Heart left ventricle (tissue), 16 donors: ENCODE measurements around the gene EOLA1. TPM values are rescaled to one million over a fixed set of nuclear protein-coding genes. Genes with fewer than 3 reads are reported as not detected.
A peak's percentile ranks its signal among the peaks of the same experiment; 100 is the strongest.
"Not testable (repeated sequence)": the region's sequence is repeated elsewhere in the genome, so short reads cannot be mapped to it uniquely, and the experiment has no call there.

Experiments
- ATAC-seq, 4 donors: fragments of 200-7000 bp; cut with Tn5 transposase; one replicate each; pipeline ENCODE4 v1.9.1; 2020 to 2022; ENCODE audit warnings: moderate library complexity in 4 of 4, mild to moderate bottlenecking in 3 of 4, moderate number of reproducible peaks in 1 of 4
- DNase-seq, 5 donors: peaks; one replicate each; pipeline ENCODE4 v3.0.0-alpha.2; 2020
- H3K27ac ChIP-seq, 12 donors: fragments of 200-600 bp; sonication (generic) in 4 of 12; one replicate each; pipeline versions ENCODE4 v1.5.0 to v1.8.0; 2016 to 2022; ENCODE audit warnings: mild to moderate bottlenecking in 2 of 12
- H3K27me3 ChIP-seq, 9 donors: fragments of 200-600 bp; sonication (generic) in 2 of 9; one replicate each; pipeline versions ENCODE4 v1.5.1 to v1.8.0; 2016 to 2022; ENCODE audit warnings: mild to moderate bottlenecking in 3 of 9
- H3K36me3 ChIP-seq, 9 donors: fragments of 200-600 bp; sonication (generic) in 2 of 9; one replicate each; pipeline versions ENCODE4 v1.5.0 to v1.8.0; 2018 to 2022; ENCODE audit warnings: mild to moderate bottlenecking in 2 of 9
- H3K4me1 ChIP-seq, 12 donors: fragments of 200-600 bp; sonication (generic) in 4 of 12; one replicate each; pipeline versions ENCODE4 v1.5.0 to v1.8.0; 2016 to 2022; ENCODE audit warnings: mild to moderate bottlenecking in 3 of 12
- H3K4me3 ChIP-seq, 12 donors: fragments of 200-600 bp; sonication (generic) in 4 of 12; one replicate each; pipeline versions ENCODE4 v1.5.0 to v1.8.0; 2017 to 2022; ENCODE audit warnings: mild to moderate bottlenecking in 9 of 12, moderate library complexity in 4 of 12
- H3K9me3 ChIP-seq, 12 donors: fragments of 200-600 bp; sonication (generic) in 4 of 12; one replicate each; pipeline versions ENCODE4 v1.5.0 to v1.8.0; 2016 to 2022; ENCODE audit warnings: mild to moderate bottlenecking in 1 of 12
- POLR2A ChIP-seq, 2 donors: fragments of 450-650 bp; IDR thresholded peaks; one replicate each; pipeline ENCODE4 v1.6.1; 2017; ENCODE audit warnings: antibody characterized with exemption in 2 of 2, mild to moderate bottlenecking in 2 of 2, moderate library complexity in 2 of 2
- WGBS, 4 donors: extraction: QIAGEN DNeasy Blood & Tissue Kit in 2 of 4; methylation state at CpG; one replicate each; pipeline versions ENCODE4 v1.1.5 to v1.1.7; 2013 to 2018; 5-methylcytosine and 5-hydroxymethylcytosine counted together
- intact Hi-C, 10 donors: fragments of 100-400 bp; cut with DNase I; formaldehyde crosslinking; loops; one replicate each; pipeline versions ENCODE4 v1.11.1 to v1.14.2; 2022
- polyA plus RNA-seq, 2 donors: library from polyadenylated mRNA; stranded (reverse); fragments of 200-250 nt; gene quantifications; one replicate each; pipeline ENCODE4 v1.2.3, GENCODE V29; 2013
- total RNA-seq, 9 donors: library from RNA; depleted of rRNA in 2 of 9; stranded (reverse); fragments of >200 nt in 2 of 9; fragmentation: NEBNext Ultra II Directional in 3 of 9; extraction: Animal tissue kit (Norgen Biotek cat#: 25700) in 3 of 9; gene quantifications; one replicate each; pipeline versions ENCODE4 v1.1.0 to v1.2.4, GENCODE V29; 2016 to 2023
- TF ChIP-seq, protein P1 (sequence below), 12 donors: fragments of 200-600 bp; sonication (generic) in 4 of 12; IDR thresholded peaks; one replicate each; pipeline versions ENCODE4 v1.5.0 to v1.8.0; 2018 to 2022; ENCODE audit warnings: antibody characterized with exemption in 12 of 12, mild to moderate bottlenecking in 5 of 12
- donor health status: ischemic (EF 13 %, LVEDD 7.1; RV severe dilation, severe dysfunction).
- donor health status: healthy with polysubstance abuse.
- donor health status: DM: no; HTN: yes; CAD: no.
- donor health status: DM: no; HTN: no; CAD: no.
- donor health status: ischemic (EF 25% LVEDD 6.9; RV normal size, moderate dysfunction).
- donor health status: ischemic (EF 25% LVEDD 5.7; RV mildly dilated, moderate dysfunction).
- donor health status: healthy.
- donor health status: DM: yes; HTN: yes; CAD: no.
- donor health status: ischemic (EF 35%, LVEDD 5.7; RV mildly dilated, moderate dysfunction).
- donor health status: nonischemic (EF 11% LVEDD 7.7; RV severe dilation, severe dysfunction).
- donor health status: DM: yes; HTN: yes; CAD: no.
- donor health status: PGD.
- donor health status: ischemic (EF 29% LVEDD 5.4; RV normal size, mild dysfunction).
- donor health status: nonischemic (EF 23%, LVEDD 6.1; RV moderate dilation, normal function).

EOLA1 gene
- total and polyA plus RNA-seq, 11 donors: 15.8 to 45.6 (median 25.3) TPM

DNA sequence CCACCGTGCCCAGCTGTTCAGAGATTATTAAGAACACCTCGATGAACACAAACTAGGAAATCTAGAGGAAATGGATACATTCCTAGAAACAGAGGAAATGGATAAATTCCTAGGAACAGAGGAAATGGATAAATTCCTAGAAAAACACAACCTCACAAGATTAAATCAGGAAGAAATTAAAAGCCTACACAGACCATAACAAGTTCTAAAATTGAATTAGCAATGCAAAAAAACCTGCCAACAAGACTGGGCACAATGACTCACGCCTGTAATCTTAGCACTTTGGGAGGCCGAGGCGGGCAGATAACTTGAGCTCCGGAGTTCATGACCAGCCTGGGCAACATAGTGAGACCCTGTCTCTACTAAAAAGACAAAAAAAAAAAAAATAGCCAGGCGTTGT lies 22.6 kb upstream of the EOLA1 start:
- H3K4me3 ChIP-seq: no peak overlapping the region
- TF ChIP-seq, protein P1, sequence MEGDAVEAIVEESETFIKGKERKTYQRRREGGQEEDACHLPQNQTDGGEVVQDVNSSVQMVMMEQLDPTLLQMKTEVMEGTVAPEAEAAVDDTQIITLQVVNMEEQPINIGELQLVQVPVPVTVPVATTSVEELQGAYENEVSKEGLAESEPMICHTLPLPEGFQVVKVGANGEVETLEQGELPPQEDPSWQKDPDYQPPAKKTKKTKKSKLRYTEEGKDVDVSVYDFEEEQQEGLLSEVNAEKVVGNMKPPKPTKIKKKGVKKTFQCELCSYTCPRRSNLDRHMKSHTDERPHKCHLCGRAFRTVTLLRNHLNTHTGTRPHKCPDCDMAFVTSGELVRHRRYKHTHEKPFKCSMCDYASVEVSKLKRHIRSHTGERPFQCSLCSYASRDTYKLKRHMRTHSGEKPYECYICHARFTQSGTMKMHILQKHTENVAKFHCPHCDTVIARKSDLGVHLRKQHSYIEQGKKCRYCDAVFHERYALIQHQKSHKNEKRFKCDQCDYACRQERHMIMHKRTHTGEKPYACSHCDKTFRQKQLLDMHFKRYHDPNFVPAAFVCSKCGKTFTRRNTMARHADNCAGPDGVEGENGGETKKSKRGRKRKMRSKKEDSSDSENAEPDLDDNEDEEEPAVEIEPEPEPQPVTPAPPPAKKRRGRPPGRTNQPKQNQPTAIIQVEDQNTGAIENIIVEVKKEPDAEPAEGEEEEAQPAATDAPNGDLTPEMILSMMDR (IDR thresholded peaks at IDR 0.05): no peak
- TF ChIP-seq POLR2A (IDR thresholded peaks at IDR 0.05): no peak
- H3K4me1 ChIP-seq: peaks cover 0 to 14% (median 0%) of the 10 kb centered on the region in 12 donors
- no peaks in the 10 kb centered on the region for H3K36me3 ChIP-seq
- no peak for ATAC-seq
- intact Hi-C loops: no loop called here
- no peak overlapping the region for H3K27ac ChIP-seq
- WGBS, 4 donors: 55 to 65% (median 61%) methylated on average over 7 of the region's 7 CpGs
- H3K27me3 ChIP-seq: peaks cover 0 to 4% (median 0%) of the 10 kb centered on the region in 9 donors
- no peaks in the 10 kb centered on the region for H3K9me3 ChIP-seq
- no peak for DNase-seq

DNA sequence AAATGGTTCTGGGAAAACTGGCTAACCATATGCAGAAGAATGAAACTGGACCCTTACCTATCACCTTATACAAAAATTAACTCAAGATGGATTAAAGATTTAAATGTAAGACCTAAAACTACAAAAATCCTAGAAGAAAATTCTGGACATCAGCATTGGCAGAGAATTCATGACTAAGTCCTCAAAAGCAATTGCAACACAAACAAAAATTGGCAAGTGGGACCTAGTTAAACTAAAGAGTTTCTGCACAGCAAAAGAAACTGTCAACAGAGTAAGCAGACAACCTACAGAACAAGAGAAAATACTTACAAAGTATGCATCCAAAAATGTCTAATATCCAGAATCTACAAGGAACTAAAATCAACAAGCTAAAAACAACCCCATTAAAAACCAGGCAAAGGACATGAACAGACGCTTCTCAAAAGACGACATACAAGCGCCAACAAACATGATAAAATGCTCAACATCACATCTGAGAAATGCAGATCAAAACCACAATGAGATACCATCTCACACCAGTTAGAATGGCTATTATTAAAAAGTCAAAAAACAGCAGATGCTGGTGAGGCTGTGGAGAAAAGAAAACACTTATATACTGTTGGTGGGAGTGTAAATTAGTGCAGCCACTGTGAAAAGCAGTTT lies 20.1 kb upstream of the EOLA1 start:
- H3K36me3 ChIP-seq, H3K4me1 ChIP-seq, ATAC-seq, H3K4me3 ChIP-seq, DNase-seq, intact Hi-C loops, H3K9me3 ChIP-seq, H3K27me3 ChIP-seq, H3K27ac ChIP-seq: not testable (repeated sequence)
- WGBS, 4 donors: 56 to 68% (median 60%) methylated on average over 3 of the region's 3 CpGs

DNA sequence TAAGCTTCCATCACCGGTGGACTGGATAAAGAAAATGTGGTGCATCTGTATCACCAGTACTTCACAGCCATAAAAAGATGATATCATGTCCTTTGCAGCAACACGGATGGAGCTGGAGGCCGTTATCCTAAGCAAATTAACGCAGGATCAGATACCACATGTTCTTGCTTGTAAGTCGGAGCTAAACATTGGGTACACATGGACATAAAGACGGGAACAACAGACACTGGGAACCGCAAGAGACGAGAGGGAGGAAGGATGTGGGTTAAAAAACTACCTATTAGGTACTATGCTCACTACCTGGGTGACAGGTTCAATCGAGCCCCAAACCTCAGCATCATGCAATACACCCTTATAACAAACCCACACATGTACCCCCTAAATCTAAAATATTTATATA lies 19.4 kb upstream of the EOLA1 start:
- TF ChIP-seq, protein P1 (IDR thresholded peaks at IDR 0.05): no peak
- no peak for TF ChIP-seq POLR2A (IDR thresholded peaks at IDR 0.05)
- DNase-seq (no peak), ATAC-seq (no peak)
- Histone ChIP-seq H3K27ac (no peak overlapping the region), H3K9me3 (no peaks in the 10 kb centered on the region), H3K27me3 (peaks cover 0 to 4% (median 0%) of the 10 kb centered on the region in 9 donors), H3K4me1 (peaks cover 0 to 13% (median 0%) of the 10 kb centered on the region in 12 donors), H3K36me3 (no peaks in the 10 kb centered on the region), H3K4me3 (no peak overlapping the region)
- intact Hi-C loops: no loop called here
- WGBS, 4 donors: 63 to 77% (median 68%) methylated on average over 9 of the region's 9 CpGs

DNA sequence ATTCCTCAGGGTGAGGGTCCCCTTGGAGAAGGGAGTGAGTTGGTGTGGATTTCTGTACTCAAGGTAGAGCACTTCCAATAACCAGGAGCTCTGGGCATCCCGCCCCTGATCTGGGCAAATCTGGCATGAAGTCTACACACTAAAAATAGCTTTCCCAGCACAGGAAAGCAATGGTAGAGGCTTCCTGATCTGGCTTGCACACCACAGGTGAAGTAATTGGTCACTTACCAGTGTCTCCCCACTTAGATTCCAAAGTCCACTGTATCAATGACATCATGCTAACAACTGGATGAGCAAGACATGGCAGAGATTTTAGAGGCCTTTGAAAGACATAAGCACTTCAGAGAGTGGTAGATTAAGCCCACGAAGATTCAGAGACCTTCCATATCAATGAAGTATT lies 17.9 kb upstream of the EOLA1 start:
- intact Hi-C loops: no loop called here
- H3K4me1 ChIP-seq: peaks cover 0 to 12% (median 0%) of the 10 kb centered on the region in 12 donors
- peak in 1 of 4 donors; percentile 18 for ATAC-seq

DNA sequence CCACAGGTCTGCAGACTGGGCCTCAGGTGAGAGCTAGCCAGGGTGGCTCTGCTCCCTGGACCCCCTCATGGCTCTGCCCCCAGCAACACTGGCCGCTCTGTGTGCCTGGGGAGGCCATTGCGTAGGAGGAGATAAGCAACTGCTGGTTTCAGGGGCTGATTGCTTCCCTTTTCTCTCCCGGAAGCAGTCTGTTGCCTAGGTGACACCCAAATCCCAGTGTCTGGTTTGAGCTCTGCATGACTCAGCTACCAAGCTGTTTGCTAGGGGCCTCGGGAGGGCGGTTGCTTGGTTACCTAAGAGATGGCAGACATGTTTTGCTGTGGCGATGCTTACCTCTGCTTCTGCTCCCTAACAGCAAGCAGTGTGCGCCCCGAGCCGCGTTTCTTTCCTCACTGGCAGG lies 15.4 kb upstream of the EOLA1 start:
- H3K27me3 ChIP-seq, H3K9me3 ChIP-seq, H3K36me3 ChIP-seq, intact Hi-C loops, H3K4me3 ChIP-seq: not testable (repeated sequence)
- ATAC-seq: peak in 3 of 4 donors; percentile 63 to 70 (median 65)
- WGBS, 4 donors: 25 to 45% (median 27%) methylated on average over 3 to 5 of the region's 10 CpGs; no CpG with 5 or more reads in 1 of the 4 donors
- Histone ChIP-seq H3K4me1 (peaks cover 0 to 11% (median 0%) of the 10 kb centered on the region in 12 donors), H3K27ac (peak overlapping the region in 4 of 12 donors; percentile 39 to 72 (median 46))
- DNase-seq: peak in 3 of 5 donors; percentile 40 to 68 (median 47)

More for the DNA sequence above, 17.9 kb upstream of the EOLA1 start:
- no peaks in the 10 kb centered on the region for H3K36me3 ChIP-seq
- TF ChIP-seq, protein P1 (IDR thresholded peaks at IDR 0.05): no peak
- TF ChIP-seq POLR2A (IDR thresholded peaks at IDR 0.05): no peak
- peak in 1 of 5 donors; percentile 34 for DNase-seq
- no peak overlapping the region for H3K4me3 ChIP-seq
- 32 to 50% (median 48%) methylated on average over 2 of the region's 2 CpGs for WGBS, 4 donors
- H3K27me3 ChIP-seq: peaks cover 0 to 4% (median 0%) of the 10 kb centered on the region in 9 donors
- no peak overlapping the region for H3K27ac ChIP-seq
- no peaks in the 10 kb centered on the region for H3K9me3 ChIP-seq

DNA sequence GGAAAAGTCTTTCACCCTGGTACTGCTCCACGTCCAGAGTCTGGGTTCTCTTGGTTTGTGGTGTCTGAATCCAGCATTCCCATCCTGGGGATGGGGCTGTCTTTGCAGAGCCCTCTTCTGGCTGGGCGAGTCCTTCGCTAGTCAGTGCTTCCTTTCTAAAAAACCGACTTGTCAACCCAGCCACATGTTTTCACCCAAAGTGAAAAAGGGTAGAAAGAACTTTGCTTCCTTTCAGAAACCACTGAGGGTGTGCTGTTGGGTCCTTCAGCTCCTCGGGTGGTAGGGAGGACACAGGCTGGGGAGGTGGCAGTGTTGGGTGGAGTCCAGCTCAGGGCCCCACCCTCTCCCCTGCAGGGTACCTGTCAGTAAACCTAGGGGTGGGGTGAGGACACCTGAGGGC lies 14.9 kb upstream of the EOLA1 start:
- H3K4me3 ChIP-seq, H3K9me3 ChIP-seq, DNase-seq, H3K27me3 ChIP-seq, intact Hi-C loops, H3K36me3 ChIP-seq: not testable (repeated sequence)
- 46 to 63% (median 49%) methylated on average over 2 to 5 of the region's 5 CpGs for WGBS, 4 donors
- Histone ChIP-seq H3K4me1 (peaks cover 0 to 11% (median 0%) of the 10 kb centered on the region in 12 donors), H3K27ac (peak overlapping the region in 10 of 12 donors; percentile 42 to 74 (median 67))
- ATAC-seq: peak in 2 of 4 donors; percentile 8 to 19

DNA sequence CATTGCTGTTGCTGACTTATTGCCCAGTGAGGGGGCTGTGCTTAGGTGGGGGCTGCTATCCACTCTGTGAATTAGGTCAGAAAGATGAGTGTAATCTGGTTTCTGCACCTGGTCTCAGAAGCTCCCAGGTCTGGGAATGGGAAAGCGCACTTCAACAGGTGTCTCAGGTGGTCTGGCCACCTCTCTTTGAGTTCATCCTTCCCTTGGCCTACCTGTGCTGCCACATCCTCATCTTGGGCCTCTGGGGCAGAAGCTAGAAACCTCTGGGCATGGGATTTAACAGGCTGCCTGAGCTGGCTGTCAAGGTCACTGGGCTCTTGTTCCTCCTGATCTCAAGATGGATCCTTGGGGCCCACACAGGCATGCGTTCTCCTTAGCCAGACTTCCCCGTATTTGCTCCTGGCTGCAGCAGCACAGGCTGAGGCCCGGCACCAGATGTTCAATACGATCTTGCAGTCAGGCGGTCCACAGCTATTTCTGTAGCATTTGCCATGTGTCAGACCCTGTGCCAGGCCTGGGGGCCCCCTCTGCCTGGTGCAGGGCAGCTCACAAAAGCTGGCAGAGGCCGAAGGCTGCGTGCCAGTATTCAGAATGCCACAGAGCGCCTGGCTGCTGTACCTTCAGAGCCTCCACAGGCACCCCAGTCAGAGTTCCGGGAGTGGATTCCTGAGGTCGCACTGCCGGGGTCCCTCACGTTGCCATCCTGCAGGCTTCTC lies 14.3 kb upstream of the EOLA1 start:
- intact Hi-C loops, DNase-seq, H3K4me3 ChIP-seq, H3K27me3 ChIP-seq, H3K9me3 ChIP-seq: not testable (repeated sequence)
- peaks cover 0 to 11% (median 0%) of the 10 kb centered on the region in 12 donors for H3K4me1 ChIP-seq
- peak overlapping the region in 11 of 12 donors; percentile 42 to 74 (median 64) for H3K27ac ChIP-seq
- WGBS, 4 donors: 45 to 100% (median 76%) methylated on average over 1 to 8 of the region's 13 CpGs
- ATAC-seq: peak; percentile 79 to 91 (median 82)
- peaks cover 0 to 10% (median 0%) of the 10 kb centered on the region in 9 donors for H3K36me3 ChIP-seq
